ENCODE measurements around the gene FAM184A.
"Not testable (repeated sequence)": the region's sequence is repeated elsewhere in the genome, so short reads cannot be mapped to it uniquely, and the experiment has no call there.

The FAM184A gene

GRCh38 chr6:119112812-119113530 is 34.5 kb upstream of the FAM184A start:
- Histone ChIP-seq H3K4me3 (ENCODE audit: low read length) (no peak overlapping the region), H3K4me1 (ENCODE audit: control insufficient read depth, insufficient read depth, low read length) (no peaks in the 10 kb centered on the region), H3K36me3 (ENCODE audit: control insufficient read depth, insufficient read depth, low read length) (no peaks in the 10 kb centered on the region), H3K27ac (ENCODE audit: low read depth, low read length) (no peak overlapping the region), H3K27me3 (ENCODE audit: control insufficient read depth, insufficient read depth, low read length) (no peaks in the 10 kb centered on the region), H3K9ac (ENCODE audit: low read length) (no peak overlapping the region)

- Histone ChIP-seq H3K27me3 (ENCODE audit: control insufficient read depth, insufficient read depth, low read length) (no peaks in the 10 kb centered on the region), H3K9ac (ENCODE audit: low read length) (no peak overlapping the region), H3K36me3 (ENCODE audit: control insufficient read depth, insufficient read depth, low read length) (no peaks in the 10 kb centered on the region), H3K4me1 (ENCODE audit: control insufficient read depth, insufficient read depth, low read length) (no peaks in the 10 kb centered on the region), H3K27ac (ENCODE audit: low read depth, low read length) (no peak overlapping the region), H3K4me3 (ENCODE audit: low read length) (no peak overlapping the region)
Measured at GRCh38 chr6:119110601-119111548, 32.4 kb upstream of the FAM184A start.

GRCh38 chr6:119109654-119110325 is 31.3 kb upstream of the FAM184A start:
- Histone ChIP-seq H3K36me3 (ENCODE audit: control insufficient read depth, insufficient read depth, low read length) (no peaks in the 10 kb centered on the region), H3K9ac (ENCODE audit: low read length) (no peak overlapping the region), H3K4me3 (ENCODE audit: low read length) (no peak overlapping the region)

GRCh38 chr6:119108076-119108475 is 29.6 kb upstream of the FAM184A start:
- Histone ChIP-seq H3K4me1 (ENCODE audit: control insufficient read depth, insufficient read depth, low read length) (no peaks in the 10 kb centered on the region), H3K4me3 (ENCODE audit: low read length) (no peak overlapping the region), H3K27me3 (ENCODE audit: control insufficient read depth, insufficient read depth, low read length) (no peaks in the 10 kb centered on the region), H3K36me3 (ENCODE audit: control insufficient read depth, insufficient read depth, low read length) (no peaks in the 10 kb centered on the region), H3K9ac (ENCODE audit: low read length) (no peak overlapping the region), H3K27ac (ENCODE audit: low read depth, low read length) (no peak overlapping the region)

More at GRCh38 chr6:119109654-119110325, 31.3 kb upstream of the FAM184A start:
- Histone ChIP-seq H3K27me3 (ENCODE audit: control insufficient read depth, insufficient read depth, low read length) (no peaks in the 10 kb centered on the region), H3K27ac (ENCODE audit: low read depth, low read length) (no peak overlapping the region), H3K4me1 (ENCODE audit: control insufficient read depth, insufficient read depth, low read length) (no peaks in the 10 kb centered on the region)

- no peak overlapping the region for H3K4me3 ChIP-seq (ENCODE audit: low read length)
- H3K4me1 ChIP-seq (ENCODE audit: control insufficient read depth, insufficient read depth, low read length) = no peaks in the 10 kb centered on the region
- no peak overlapping the region for H3K27ac ChIP-seq (ENCODE audit: low read depth, low read length)
- no peaks in the 10 kb centered on the region for H3K36me3 ChIP-seq (ENCODE audit: control insufficient read depth, insufficient read depth, low read length)
- H3K27me3 ChIP-seq (ENCODE audit: control insufficient read depth, insufficient read depth, low read length) = no peaks in the 10 kb centered on the region
- no peak overlapping the region for H3K9ac ChIP-seq (ENCODE audit: low read length)
Measured at GRCh38 chr6:119105282-119105681, 26.8 kb upstream of the FAM184A start.

- Histone ChIP-seq H3K27ac (ENCODE audit: low read depth, low read length) (no peak overlapping the region), H3K4me3 (ENCODE audit: low read length) (no peak overlapping the region)
Measured at GRCh38 chr6:119102901-119103300, 24.4 kb upstream of the FAM184A start.

GRCh38 chr6:119100115-119100514 is 21.7 kb upstream of the FAM184A start:
- Histone ChIP-seq H3K36me3 (ENCODE audit: control insufficient read depth, insufficient read depth, low read length) (no peaks in the 10 kb centered on the region), H3K4me1 (ENCODE audit: control insufficient read depth, insufficient read depth, low read length) (peaks cover 11% of the 10 kb centered on the region), H3K4me3 (ENCODE audit: low read length) (no peak overlapping the region), H3K27ac (ENCODE audit: low read depth, low read length) (no peak overlapping the region), H3K27me3 (ENCODE audit: control insufficient read depth, insufficient read depth, low read length) (no peaks in the 10 kb centered on the region), H3K9ac (ENCODE audit: low read length) (no peak overlapping the region)

More at GRCh38 chr6:119102901-119103300, 24.4 kb upstream of the FAM184A start:
- H3K27me3 ChIP-seq (ENCODE audit: control insufficient read depth, insufficient read depth, low read length) = no peaks in the 10 kb centered on the region
- H3K4me1 ChIP-seq (ENCODE audit: control insufficient read depth, insufficient read depth, low read length) = no peaks in the 10 kb centered on the region
- no peaks in the 10 kb centered on the region for H3K36me3 ChIP-seq (ENCODE audit: control insufficient read depth, insufficient read depth, low read length)
- no peak overlapping the region for H3K9ac ChIP-seq (ENCODE audit: low read length)

GRCh38 chr6:119097815-119098361 is 19.4 kb upstream of the FAM184A start:
- not testable (repeated sequence) for H3K27ac ChIP-seq (ENCODE audit: low read depth, low read length); H3K4me3 ChIP-seq (ENCODE audit: low read length); H3K36me3 ChIP-seq (ENCODE audit: control insufficient read depth, insufficient read depth, low read length); H3K27me3 ChIP-seq (ENCODE audit: control insufficient read depth, insufficient read depth, low read length); H3K9ac ChIP-seq (ENCODE audit: low read length)
- H3K4me1 ChIP-seq (ENCODE audit: control insufficient read depth, insufficient read depth, low read length) = peaks cover 11% of the 10 kb centered on the region

GRCh38 chr6:119096721-119097565 is 18.5 kb upstream of the FAM184A start:
- Histone ChIP-seq H3K4me3 (ENCODE audit: low read length) (no peak overlapping the region), H3K36me3 (ENCODE audit: control insufficient read depth, insufficient read depth, low read length) (no peaks in the 10 kb centered on the region), H3K4me1 (ENCODE audit: control insufficient read depth, insufficient read depth, low read length) (peaks cover 11% of the 10 kb centered on the region), H3K9ac (ENCODE audit: low read length) (no peak overlapping the region), H3K27me3 (ENCODE audit: control insufficient read depth, insufficient read depth, low read length) (no peaks in the 10 kb centered on the region), H3K27ac (ENCODE audit: low read depth, low read length) (peak overlapping the region; percentile 70)

GRCh38 chr6:119090256-119090655 is 11.8 kb upstream of the FAM184A start:
- Histone ChIP-seq H3K4me3 (ENCODE audit: low read length) (no peak overlapping the region), H3K27ac (ENCODE audit: low read depth, low read length) (no peak overlapping the region), H3K9ac (ENCODE audit: low read length) (no peak overlapping the region), H3K4me1 (ENCODE audit: control insufficient read depth, insufficient read depth, low read length) (no peaks in the 10 kb centered on the region), H3K27me3 (ENCODE audit: control insufficient read depth, insufficient read depth, low read length) (no peaks in the 10 kb centered on the region), H3K36me3 (ENCODE audit: control insufficient read depth, insufficient read depth, low read length) (no peaks in the 10 kb centered on the region)

- H3K27me3 ChIP-seq (ENCODE audit: control insufficient read depth, insufficient read depth, low read length) = peaks cover 2% of the 10 kb centered on the region
- no peak overlapping the region for H3K9ac ChIP-seq (ENCODE audit: low read length)
- no peak overlapping the region for H3K4me3 ChIP-seq (ENCODE audit: low read length)
- no peak overlapping the region for H3K27ac ChIP-seq (ENCODE audit: low read depth, low read length)
- H3K36me3 ChIP-seq (ENCODE audit: control insufficient read depth, insufficient read depth, low read length) = no peaks in the 10 kb centered on the region
- H3K4me1 ChIP-seq (ENCODE audit: control insufficient read depth, insufficient read depth, low read length) = no peaks in the 10 kb centered on the region
Measured at GRCh38 chr6:119084784-119085183, 6.3 kb upstream of the FAM184A start.

Data from rectal smooth muscle tissue (tissue), 1 donor.